Hepatocyte (in vitro differentiated cells): ENCODE data around the gene CXCL14.

Source experiments
- CTCF ChIP-seq: fragments of 200-600 bp; sonication (generic); IDR thresholded peaks from 2 replicates; pipeline ENCODE4 v1.5.1; 2016; ENCODE audit warnings: antibody characterized with exemption, mild to moderate bottlenecking; ENCODE audit not compliant: poor library complexity
- EZH2 ChIP-seq: fragments of 200-600 bp; sonication (generic); IDR thresholded peaks from 2 replicates; pipeline ENCODE4 v1.6.1; 2016; ENCODE audit warnings: antibody characterized with exemption, mild to moderate bottlenecking, borderline replicate concordance

DNA sequence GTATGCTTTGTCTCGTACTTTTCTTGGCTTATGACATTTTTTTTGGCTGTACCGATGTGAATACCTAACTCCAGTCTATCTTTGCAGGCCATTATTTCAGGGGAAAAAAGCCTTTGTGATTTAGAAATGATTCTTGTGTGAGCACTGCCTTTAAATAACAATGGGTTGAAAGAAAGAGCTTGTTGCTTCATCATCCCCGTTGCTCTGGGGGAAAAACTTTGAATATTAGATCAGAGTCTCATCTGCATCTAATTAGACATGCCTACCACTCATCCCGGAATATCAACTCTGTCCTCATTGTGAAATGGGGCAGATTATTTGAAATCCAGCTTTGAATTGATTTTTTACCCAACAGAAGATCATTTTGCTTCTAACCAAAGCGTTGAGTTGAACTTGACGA is 13.5 kb downstream of the CXCL14 start:
- TF ChIP-seq CTCF: no peak
- TF ChIP-seq EZH2: no peak
